Prostate gland (tissue), 2 donors: Measurements from ENCODE around the gene OTULIN. TPM values are rescaled to one million over a fixed set of nuclear protein-coding genes. Genes with fewer than 3 reads are reported as not detected.

Source experiments
- DNase-seq: peaks from one replicate; pipeline ENCODE4 v3.0.0-alpha.2; 2019; ENCODE audit warnings: low spot score
- H3K27ac ChIP-seq, 2 donors: fragments of 200-600 bp; sonication (generic); 2 replicates each; pipeline ENCODE4 v1.5.1; 2017 to 2019
- H3K27me3 ChIP-seq: fragments of 200-600 bp; sonication (generic); replicated peaks from 2 replicates; pipeline ENCODE4 v1.5.1; 2019; ENCODE audit not compliant: insufficient read depth
- H3K36me3 ChIP-seq, 2 donors: fragments of 200-600 bp; sonication (generic); 1 replicate in 1 of 2; 2 replicates in 1 of 2; pipeline versions ENCODE4 v1.5.1 to v1.8.1; 2017 to 2019
- H3K4me1 ChIP-seq: fragments of 200-600 bp; sonication (generic); replicated peaks from 2 replicates; pipeline ENCODE4 v1.5.1; 2019
- H3K4me3 ChIP-seq, 2 donors: fragments of 200-600 bp; sonication (generic); 2 replicates each; pipeline ENCODE4 v1.5.1; 2017 to 2019
- H3K9me3 ChIP-seq: fragments of 200-600 bp; sonication (generic); 2 replicates; pipeline ENCODE4 v1.5.1; 2017
- POLR2A ChIP-seq: fragments of 450-650 bp; IDR thresholded peaks from one replicate; pipeline ENCODE4 v1.6.1; 2016; ENCODE audit warnings: antibody characterized with exemption, mild to moderate bottlenecking
- POLR2AphosphoS5 ChIP-seq: sonication (generic); formaldehyde crosslinking; IDR thresholded peaks from one replicate; pipeline ENCODE4 v1.6.1; 2017; ENCODE audit warnings: antibody characterized with exemption
- WGBS: methylation state at CpG from one replicate; pipeline ENCODE4 v1.1.5; 2018; 5-methylcytosine and 5-hydroxymethylcytosine counted together
- intact Hi-C: fragments of 100-400 bp; cut with DNase I; formaldehyde crosslinking; loops from one replicate; pipeline ENCODE4 v1.14.2; 2022
- total RNA-seq, 2 donors: library from RNA; depleted of rRNA; stranded (reverse); fragments of >200 nt; gene quantifications; one replicate each; pipeline ENCODE4 v1.1.0, GENCODE V29; 2016
- TF ChIP-seq, protein P1 (sequence below), 4 experiments: fragments of 200-600 bp in 2 of 4; fragments of 450-650 bp in 2 of 4; sonication (generic) in 2 of 4; IDR thresholded peaks; 1 replicate in 3 of 4; 2 replicates in 1 of 4; pipeline ENCODE4 v1.5.1; 2016 to 2019; ENCODE audit warnings: antibody characterized with exemption in 4 of 4, mild to moderate bottlenecking in 2 of 4, moderate library complexity in 2 of 4

Gene OTULIN
- total RNA-seq, 2 donors from 2014 or later, result 35.5 to 51.8 TPM

DNA sequence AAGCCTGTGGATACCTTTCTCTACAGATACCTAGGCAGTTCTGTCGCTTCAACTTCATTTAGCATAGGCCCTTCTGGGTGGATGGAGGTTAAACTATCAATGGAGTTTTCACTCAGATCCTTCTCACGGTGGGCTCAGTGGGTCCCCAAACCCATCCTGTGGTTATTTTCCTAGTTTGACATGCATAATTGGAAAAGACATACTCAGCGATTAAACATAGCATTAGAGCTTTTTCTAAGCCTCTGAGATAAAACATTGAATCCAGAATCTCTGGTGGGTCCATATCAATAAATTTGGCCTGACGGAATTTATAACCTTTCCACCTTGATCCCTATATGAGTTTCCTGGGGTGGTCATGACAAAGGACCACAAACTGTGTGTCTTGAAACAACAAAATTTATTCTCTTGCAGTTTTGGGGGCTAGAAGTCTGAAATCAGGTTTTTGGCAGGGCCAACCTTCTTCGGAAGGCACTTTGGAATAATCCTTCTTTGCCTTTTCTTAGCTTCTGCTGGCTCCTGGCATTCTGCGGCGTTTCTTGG lies 1.7 kb upstream of the OTULIN start:
- Histone ChIP-seq H3K9me3 (no peaks in the 10 kb centered on the region), H3K4me3 (no peak overlapping the region), H3K4me1 (peaks cover 4% of the 10 kb centered on the region), H3K27me3 (no peaks in the 10 kb centered on the region), H3K36me3 (no peaks in the 10 kb centered on the region), H3K27ac (peak overlapping the region; percentile 93 to 98)
- TF ChIP-seq POLR2AphosphoS5, result no peak
- no peak for TF ChIP-seq POLR2A
- TF ChIP-seq, protein P1, sequence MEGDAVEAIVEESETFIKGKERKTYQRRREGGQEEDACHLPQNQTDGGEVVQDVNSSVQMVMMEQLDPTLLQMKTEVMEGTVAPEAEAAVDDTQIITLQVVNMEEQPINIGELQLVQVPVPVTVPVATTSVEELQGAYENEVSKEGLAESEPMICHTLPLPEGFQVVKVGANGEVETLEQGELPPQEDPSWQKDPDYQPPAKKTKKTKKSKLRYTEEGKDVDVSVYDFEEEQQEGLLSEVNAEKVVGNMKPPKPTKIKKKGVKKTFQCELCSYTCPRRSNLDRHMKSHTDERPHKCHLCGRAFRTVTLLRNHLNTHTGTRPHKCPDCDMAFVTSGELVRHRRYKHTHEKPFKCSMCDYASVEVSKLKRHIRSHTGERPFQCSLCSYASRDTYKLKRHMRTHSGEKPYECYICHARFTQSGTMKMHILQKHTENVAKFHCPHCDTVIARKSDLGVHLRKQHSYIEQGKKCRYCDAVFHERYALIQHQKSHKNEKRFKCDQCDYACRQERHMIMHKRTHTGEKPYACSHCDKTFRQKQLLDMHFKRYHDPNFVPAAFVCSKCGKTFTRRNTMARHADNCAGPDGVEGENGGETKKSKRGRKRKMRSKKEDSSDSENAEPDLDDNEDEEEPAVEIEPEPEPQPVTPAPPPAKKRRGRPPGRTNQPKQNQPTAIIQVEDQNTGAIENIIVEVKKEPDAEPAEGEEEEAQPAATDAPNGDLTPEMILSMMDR (IDR thresholded peaks at IDR 0.05), result no peak
- WGBS, result 92% methylated on average over 7 of the region's 7 CpGs
- DNase-seq, result no peak
- intact Hi-C loops, result loop anchor here (10.0 kb wide), 1 partner anchor 678 kb away; no protein-coding TSS in a partner anchor

DNA sequence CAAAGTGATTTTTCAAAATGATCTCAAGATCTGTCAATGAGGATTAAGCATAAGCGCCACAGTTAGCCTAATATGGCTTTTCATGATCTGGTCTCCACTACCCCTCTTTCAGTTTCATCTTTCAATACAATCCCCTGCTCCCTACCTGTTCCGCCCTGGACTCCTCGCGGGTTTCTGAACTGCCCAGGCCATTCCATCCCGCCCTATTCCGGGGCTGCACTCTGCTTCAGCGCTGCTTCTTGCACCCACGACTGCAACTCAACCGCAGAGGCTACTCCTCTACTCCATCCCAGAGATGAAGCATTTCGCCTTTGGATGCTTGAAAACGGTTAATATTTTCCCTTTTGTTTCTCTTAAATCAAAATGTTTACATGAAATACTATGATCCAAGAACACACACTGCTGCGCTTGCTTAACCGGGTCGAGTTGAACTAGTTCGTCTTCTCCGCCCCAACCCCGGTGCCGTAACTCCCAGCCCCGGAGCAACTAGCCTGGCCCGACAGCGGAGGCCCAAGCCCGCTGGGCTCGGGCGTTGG lies 716 bp upstream of the OTULIN start:
- no peaks in the 10 kb centered on the region for H3K36me3 ChIP-seq
- H3K9me3 ChIP-seq, result no peaks in the 10 kb centered on the region
- peak overlapping the region; percentile 93 to 98 for H3K27ac ChIP-seq
- intact Hi-C loops, result loop anchor here (10.0 kb wide), 1 partner anchor 679 kb away; no protein-coding TSS in a partner anchor
- no peak for DNase-seq
- H3K4me3 ChIP-seq, result peak overlapping the region; percentile 72 to 74
- TF ChIP-seq POLR2A (no peak), POLR2AphosphoS5 (no peak)
- TF ChIP-seq, protein P1 (IDR thresholded peaks at IDR 0.05), result no peak
- H3K4me1 ChIP-seq, result peaks cover 4% of the 10 kb centered on the region
- no peaks in the 10 kb centered on the region for H3K27me3 ChIP-seq
- 2% methylated on average over 23 of the region's 24 CpGs for WGBS

DNA sequence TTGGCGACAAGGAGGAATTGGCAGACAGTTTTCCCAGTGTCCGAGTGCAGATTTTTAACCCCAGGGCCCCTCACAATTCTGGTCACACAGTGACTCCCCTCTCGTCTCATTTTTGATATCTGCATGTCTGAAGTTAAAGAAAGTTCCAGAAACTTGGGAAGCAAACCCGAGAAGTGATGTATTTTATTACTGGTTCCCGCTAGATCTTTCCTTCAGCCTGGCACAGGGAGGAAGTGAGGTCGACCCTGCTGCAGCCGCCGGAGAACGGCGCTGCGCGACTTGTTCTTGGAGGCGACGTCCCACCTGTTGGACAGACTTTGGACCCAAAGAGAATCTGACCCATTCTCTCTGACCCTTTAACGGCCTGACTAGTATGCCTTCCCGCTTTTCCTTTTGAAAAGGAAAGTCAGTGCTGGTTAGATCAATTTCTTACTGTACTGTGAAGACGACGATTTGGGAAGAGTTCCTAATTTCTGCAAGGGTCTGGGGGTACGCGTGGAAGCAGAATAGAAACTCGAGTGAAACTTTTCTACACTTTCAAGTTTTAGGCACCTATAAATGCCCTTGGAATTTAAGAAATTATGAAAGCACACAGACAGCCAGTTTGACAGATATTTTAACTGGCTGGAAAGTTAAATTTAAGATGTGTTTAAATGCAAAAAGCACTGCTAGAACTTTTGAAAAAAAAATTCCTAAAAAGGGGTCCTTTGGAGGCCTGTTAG lies 744 bp downstream of the OTULIN start:
- H3K9me3 ChIP-seq, result no peaks in the 10 kb centered on the region
- peak; percentile 52 for DNase-seq
- peak; percentile 50 for TF ChIP-seq POLR2AphosphoS5
- TF ChIP-seq, protein P1 (IDR thresholded peaks at IDR 0.05), result peak in 1 of 4 experiments; percentile 18
- no peak for TF ChIP-seq POLR2A
- peak overlapping the region; percentile 93 to 98 for H3K27ac ChIP-seq
- H3K36me3 ChIP-seq, result no peaks in the 10 kb centered on the region
- 1% methylated on average over 21 of the region's 21 CpGs for WGBS
- peak overlapping the region; percentile 72 to 74 for H3K4me3 ChIP-seq
- H3K4me1 ChIP-seq, result peaks cover 4% of the 10 kb centered on the region
- no peaks in the 10 kb centered on the region for H3K27me3 ChIP-seq
- intact Hi-C loops, result loop anchor here (10.0 kb wide), 1 partner anchor 680 kb away; no protein-coding TSS in a partner anchor

DNA sequence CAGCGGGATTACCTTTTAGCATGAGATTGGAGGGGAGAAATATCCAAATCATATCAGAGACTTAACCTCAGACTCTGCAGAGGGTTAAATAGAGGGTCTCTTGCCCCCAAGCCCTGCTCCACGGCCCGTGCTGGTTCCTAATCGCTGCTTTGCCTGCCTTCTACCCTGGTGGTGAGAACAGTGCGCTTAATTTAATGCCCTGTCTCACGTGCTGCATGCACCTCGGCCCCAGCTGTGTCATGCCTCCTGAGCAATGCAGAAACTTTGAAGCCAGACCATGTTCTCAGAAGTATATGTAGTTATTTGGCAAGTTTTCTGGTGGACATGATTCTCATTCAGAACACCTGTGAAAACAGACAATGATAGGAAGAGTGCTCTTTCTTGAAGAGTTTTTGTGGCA lies 1.4 kb downstream of the OTULIN start:
- intact Hi-C loops, result loop anchor here (10.0 kb wide), 1 partner anchor 681 kb away; no protein-coding TSS in a partner anchor
- Histone ChIP-seq H3K9me3 (no peaks in the 10 kb centered on the region), H3K4me1 (peaks cover 7% of the 10 kb centered on the region), H3K36me3 (no peaks in the 10 kb centered on the region), H3K27ac (peak overlapping the region; percentile 93 to 98), H3K27me3 (no peaks in the 10 kb centered on the region), H3K4me3 (peak overlapping the region; percentile 72 to 74)
- 17% methylated on average over 7 of the region's 7 CpGs for WGBS
- DNase-seq, result peak; percentile 43
- TF ChIP-seq, protein P1 (IDR thresholded peaks at IDR 0.05), result peak in 2 of 4 experiments; percentile 35 to 44
- TF ChIP-seq POLR2AphosphoS5, result peak; percentile 50
- TF ChIP-seq POLR2A, result no peak
